Neuron (in vitro differentiated cells): ENCODE data around the gene DUSP1.

Experiments used
- H2AFZ ChIP-seq: one replicate; pipeline ENCODE4 v1.6.1; 2013; ENCODE audit warnings: low read depth, mild to moderate bottlenecking, inconsistent platforms, low read length, moderate library complexity
- H3K27me3 ChIP-seq: one replicate; pipeline ENCODE4 v1.6.1; 2013; ENCODE audit warnings: low read length; ENCODE audit not compliant: insufficient read depth
- H3K36me3 ChIP-seq: one replicate; pipeline ENCODE4 v1.6.1; 2013; ENCODE audit warnings: low read length; ENCODE audit not compliant: insufficient read depth
- H3K4me1 ChIP-seq: one replicate; pipeline ENCODE4 v1.6.1; 2013; ENCODE audit warnings: low read length; ENCODE audit not compliant: insufficient read depth
- H3K4me3 ChIP-seq: 2 replicates; pipeline ENCODE4 v1.5.1; 2013; ENCODE audit warnings: mild to moderate bottlenecking, low read length, moderate library complexity
- H3K9me3 ChIP-seq: one replicate; pipeline ENCODE4 v1.6.1; 2013; ENCODE audit warnings: low read length

The DUSP1 gene

GRCh38 chr5:172769616-172770373 lies 1.2 kb downstream of the DUSP1 start:
- H3K4me1 ChIP-seq, result peaks cover 52% of the 10 kb centered on the region
- no peaks in the 10 kb centered on the region for H3K27me3 ChIP-seq
- H3K9me3 ChIP-seq, result no peaks in the 10 kb centered on the region
- peak overlapping the region; percentile 92 for H3K4me3 ChIP-seq
- no peak overlapping the region for H2AFZ ChIP-seq
- peaks cover 23% of the 10 kb centered on the region for H3K36me3 ChIP-seq

GRCh38 chr5:172769342-172769615 lies 1.7 kb downstream of the DUSP1 start:
- Histone ChIP-seq H3K9me3 (no peaks in the 10 kb centered on the region), H3K36me3 (peaks cover 23% of the 10 kb centered on the region), H3K4me1 (peaks cover 56% of the 10 kb centered on the region), H3K27me3 (no peaks in the 10 kb centered on the region), H2AFZ (no peak overlapping the region), H3K4me3 (peak overlapping the region; percentile 92)

- Histone ChIP-seq H3K27me3 (no peaks in the 10 kb centered on the region), H3K4me1 (peaks cover 56% of the 10 kb centered on the region), H3K9me3 (no peaks in the 10 kb centered on the region), H2AFZ (no peak overlapping the region), H3K4me3 (peak overlapping the region; percentile 92), H3K36me3 (peaks cover 23% of the 10 kb centered on the region)
Observed at GRCh38 chr5:172768573-172769341, 2.2 kb downstream of the DUSP1 start.

GRCh38 chr5:172768098-172768572 lies 2.9 kb downstream of the DUSP1 start:
- Histone ChIP-seq H3K4me3 (peak overlapping the region; percentile 92), H3K27me3 (no peaks in the 10 kb centered on the region), H2AFZ (no peak overlapping the region), H3K9me3 (no peaks in the 10 kb centered on the region), H3K36me3 (peaks cover 23% of the 10 kb centered on the region), H3K4me1 (peaks cover 56% of the 10 kb centered on the region)

GRCh38 chr5:172766287-172767108 lies 4.5 kb downstream of the DUSP1 start:
- H3K4me1 ChIP-seq, result peaks cover 47% of the 10 kb centered on the region
- H2AFZ ChIP-seq, result no peak overlapping the region
- H3K36me3 ChIP-seq, result peaks cover 23% of the 10 kb centered on the region
- H3K9me3 ChIP-seq, result no peaks in the 10 kb centered on the region
- no peaks in the 10 kb centered on the region for H3K27me3 ChIP-seq
- no peak overlapping the region for H3K4me3 ChIP-seq

- Histone ChIP-seq H3K36me3 (peaks cover 23% of the 10 kb centered on the region), H3K4me1 (peaks cover 46% of the 10 kb centered on the region), H3K27me3 (no peaks in the 10 kb centered on the region), H3K9me3 (no peaks in the 10 kb centered on the region), H2AFZ (no peak overlapping the region), H3K4me3 (peak overlapping the region; percentile 51)
Observed at GRCh38 chr5:172765766-172766286, 5.2 kb downstream of the DUSP1 start.

GRCh38 chr5:172764861-172765765 lies 5.9 kb downstream of the DUSP1 start:
- peaks cover 46% of the 10 kb centered on the region for H3K4me1 ChIP-seq
- H3K27me3 ChIP-seq, result no peaks in the 10 kb centered on the region
- no peaks in the 10 kb centered on the region for H3K9me3 ChIP-seq
- H3K36me3 ChIP-seq, result peaks cover 23% of the 10 kb centered on the region
- H2AFZ ChIP-seq, result no peak overlapping the region
- peak overlapping the region; percentile 51 for H3K4me3 ChIP-seq

GRCh38 chr5:172763120-172763464 lies 7.9 kb downstream of the DUSP1 start:
- Histone ChIP-seq H2AFZ (no peak overlapping the region), H3K27me3 (no peaks in the 10 kb centered on the region), H3K4me3 (no peak overlapping the region), H3K4me1 (peaks cover 35% of the 10 kb centered on the region), H3K36me3 (peaks cover 8% of the 10 kb centered on the region), H3K9me3 (no peaks in the 10 kb centered on the region)

GRCh38 chr5:172762214-172763119 lies 8.5 kb downstream of the DUSP1 start:
- Histone ChIP-seq H3K27me3 (no peaks in the 10 kb centered on the region), H3K36me3 (peaks cover 2% of the 10 kb centered on the region), H2AFZ (no peak overlapping the region), H3K4me3 (no peak overlapping the region), H3K4me1 (peaks cover 33% of the 10 kb centered on the region), H3K9me3 (no peaks in the 10 kb centered on the region)

- H3K36me3 ChIP-seq, result no peaks in the 10 kb centered on the region
- H3K4me3 ChIP-seq, result no peak overlapping the region
- H3K4me1 ChIP-seq, result peaks cover 22% of the 10 kb centered on the region
- no peaks in the 10 kb centered on the region for H3K27me3 ChIP-seq
- H3K9me3 ChIP-seq, result no peaks in the 10 kb centered on the region
- H2AFZ ChIP-seq, result no peak overlapping the region
Observed at GRCh38 chr5:172760959-172761358, 10.0 kb downstream of the DUSP1 start.

GRCh38 chr5:172760136-172760535 lies 10.9 kb downstream of the DUSP1 start:
- H3K4me1 ChIP-seq, result peaks cover 16% of the 10 kb centered on the region
- H3K4me3 ChIP-seq, result no peak overlapping the region
- H3K9me3 ChIP-seq, result peaks cover 2% of the 10 kb centered on the region
- H3K27me3 ChIP-seq, result no peaks in the 10 kb centered on the region
- H2AFZ ChIP-seq, result no peak overlapping the region
- H3K36me3 ChIP-seq, result no peaks in the 10 kb centered on the region
